COLO829 (cell line): ENCODE measurements around the gene CD247.
A peak's percentile ranks its signal among the peaks of the same experiment; 100 is the strongest.

Experiments used
- DNase-seq: peaks from one replicate; pipeline ENCODE4 v3.0.0; 2012; ENCODE audit warnings: low spot score

Gene CD247

GRCh38 chr1:167413328-167413727 is 105.0 kb downstream of the CD247 start:
- no peak for DNase-seq

DNA sequence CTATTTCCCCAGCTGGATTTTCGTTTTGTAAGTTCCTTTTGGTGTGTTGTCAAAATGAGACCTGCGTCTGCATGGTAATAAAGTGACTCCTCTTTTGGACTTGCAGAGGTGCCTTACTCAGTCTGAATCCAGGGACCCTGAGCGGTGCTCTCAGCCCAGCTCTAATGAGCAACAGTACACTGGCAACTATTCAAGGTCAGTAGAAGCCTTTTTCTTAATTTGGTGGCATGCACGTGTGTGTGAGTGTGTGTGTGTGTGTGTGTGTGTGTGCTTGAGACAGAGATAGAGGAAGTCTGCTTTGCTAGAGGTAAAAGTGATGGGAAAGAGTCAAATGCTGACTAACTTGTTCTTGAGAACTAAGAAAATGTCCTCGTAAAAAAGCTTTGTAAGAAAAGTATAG is 105.4 kb downstream of the CD247 start:
- no peak for DNase-seq

GRCh38 chr1:167412072-167412471 is 106.3 kb downstream of the CD247 start:
- DNase-seq, result no peak

DNA sequence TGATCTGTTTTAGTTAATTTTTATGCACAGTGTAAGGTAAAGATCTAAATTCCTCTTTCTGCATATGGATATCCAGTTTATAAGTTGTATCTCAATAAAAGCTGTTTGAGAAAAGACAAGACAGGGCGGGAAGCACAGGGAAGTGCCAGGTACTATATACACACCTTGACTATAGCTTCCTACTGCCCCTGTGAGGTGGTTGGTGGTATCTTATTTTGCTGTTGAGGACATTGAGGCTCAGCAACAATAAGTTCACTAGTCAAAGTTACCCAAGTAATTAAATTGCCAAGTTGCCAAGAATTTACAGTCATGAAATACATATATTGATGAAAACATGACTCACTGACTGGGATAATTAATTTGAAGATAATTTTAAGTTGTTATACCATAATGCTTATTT is 109.1 kb downstream of the CD247 start:
- DNase-seq, result no peak

DNA sequence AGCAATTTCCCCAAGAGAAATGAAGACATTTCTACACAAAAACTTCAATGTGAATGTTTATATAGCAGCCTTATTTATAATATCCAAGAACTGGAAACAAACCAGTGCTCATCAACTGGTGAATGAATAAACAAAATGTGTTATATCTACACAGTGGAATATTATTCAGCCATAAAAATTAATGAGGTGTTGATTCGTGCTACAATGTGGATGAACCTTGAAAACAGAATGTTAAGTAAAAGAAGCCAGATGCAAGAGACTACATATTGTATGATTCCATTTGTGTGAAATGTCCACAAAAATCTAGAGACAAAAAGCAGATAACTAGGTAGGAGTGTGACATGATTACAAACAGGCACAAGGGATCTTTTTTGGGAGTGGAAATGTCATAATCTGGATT is 110.0 kb downstream of the CD247 start:
- no peak for DNase-seq

GRCh38 chr1:167404908-167405307 is 113.4 kb downstream of the CD247 start:
- no peak for DNase-seq

DNA sequence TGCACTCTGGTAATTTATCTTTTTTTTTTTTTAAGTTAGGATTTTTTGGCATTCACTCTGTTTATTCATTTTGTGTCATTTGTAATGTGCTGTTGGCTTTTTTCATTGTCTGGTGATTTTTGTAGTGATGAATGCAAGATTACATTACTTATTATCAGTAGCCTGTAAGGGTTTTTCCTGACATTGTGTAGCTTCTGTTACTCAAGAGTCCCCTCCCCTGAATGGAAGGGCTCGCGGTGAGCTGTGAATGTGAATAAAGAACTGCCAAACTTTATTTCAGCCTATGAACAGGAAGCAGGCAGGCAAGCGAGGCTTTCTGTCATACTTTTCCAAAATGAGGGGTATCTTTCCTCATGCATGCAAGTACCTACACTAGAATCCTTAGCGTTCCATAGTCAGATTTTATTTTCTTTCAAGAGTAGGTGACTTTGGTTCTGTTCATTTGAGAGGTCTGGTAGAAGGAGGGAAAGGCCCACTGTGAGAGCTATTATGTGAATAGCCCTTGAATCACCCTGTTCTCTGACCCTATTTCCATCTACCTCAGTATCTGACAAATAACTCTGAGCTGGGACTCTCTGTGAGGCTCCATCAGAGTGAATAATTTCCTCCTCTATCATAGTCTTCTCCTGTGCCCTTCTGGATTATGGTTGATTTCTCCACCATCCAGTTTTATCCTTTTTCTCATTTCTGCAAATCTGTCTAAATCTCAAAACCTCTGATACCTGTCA is 114.0 kb downstream of the CD247 start:
- no peak for DNase-seq

GRCh38 chr1:167401260-167401873 is 117.0 kb downstream of the CD247 start:
- DNase-seq, result peak; percentile 40

- no peak for DNase-seq
Measured at GRCh38 chr1:167400359-167400953, 117.9 kb downstream of the CD247 start.

GRCh38 chr1:167392200-167392696 is 126.1 kb downstream of the CD247 start:
- no peak for DNase-seq

DNA sequence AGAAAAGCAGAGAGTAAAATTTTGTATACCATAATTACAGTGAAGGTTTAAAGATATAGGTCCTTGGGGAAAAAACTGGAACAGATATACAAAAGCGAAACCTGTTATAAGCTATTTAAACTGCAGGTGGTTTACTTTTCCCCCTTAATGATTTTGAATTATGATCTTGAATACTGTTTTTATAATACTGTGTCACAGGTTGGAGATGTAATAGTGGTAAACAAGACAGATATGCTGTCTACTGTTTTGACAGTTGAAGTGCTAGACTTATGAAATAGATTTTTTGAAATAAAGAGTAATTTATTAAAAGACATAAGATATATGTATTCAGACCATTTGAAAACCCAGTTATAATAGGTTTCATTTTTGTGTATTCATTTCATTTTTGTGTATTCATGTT is 129.4 kb downstream of the CD247 start:
- no peak for DNase-seq

- DNase-seq, result no peak
Measured at GRCh38 chr1:167387251-167387910, 130.9 kb downstream of the CD247 start.
